Prostate gland (tissue), 2 donors: ENCODE data around the gene ZNF492. TPM values are rescaled to one million over a fixed set of nuclear protein-coding genes. Genes with fewer than 3 reads are reported as not detected.

Experiments
- DNase-seq: peaks from one replicate; pipeline ENCODE4 v3.0.0-alpha.2; 2019; ENCODE audit warnings: low spot score
- H3K27ac ChIP-seq, 2 donors: fragments of 200-600 bp; sonication (generic); 2 replicates each; pipeline ENCODE4 v1.5.1; 2017 to 2019
- H3K27me3 ChIP-seq: fragments of 200-600 bp; sonication (generic); replicated peaks from 2 replicates; pipeline ENCODE4 v1.5.1; 2019; ENCODE audit not compliant: insufficient read depth
- H3K36me3 ChIP-seq, 2 donors: fragments of 200-600 bp; sonication (generic); 1 replicate in 1 of 2; 2 replicates in 1 of 2; pipeline versions ENCODE4 v1.5.1 to v1.8.1; 2017 to 2019
- H3K4me1 ChIP-seq: fragments of 200-600 bp; sonication (generic); replicated peaks from 2 replicates; pipeline ENCODE4 v1.5.1; 2019
- H3K4me3 ChIP-seq, 2 donors: fragments of 200-600 bp; sonication (generic); 2 replicates each; pipeline ENCODE4 v1.5.1; 2017 to 2019
- H3K9me3 ChIP-seq: fragments of 200-600 bp; sonication (generic); 2 replicates; pipeline ENCODE4 v1.5.1; 2017
- CTCF ChIP-seq, 4 experiments: fragments of 200-600 bp in 2 of 4; fragments of 450-650 bp in 2 of 4; sonication (generic) in 2 of 4; IDR thresholded peaks; 1 replicate in 3 of 4; 2 replicates in 1 of 4; pipeline ENCODE4 v1.5.1; 2016 to 2019; ENCODE audit warnings: antibody characterized with exemption in 4 of 4, mild to moderate bottlenecking in 2 of 4, moderate library complexity in 2 of 4
- POLR2A ChIP-seq: fragments of 450-650 bp; IDR thresholded peaks from one replicate; pipeline ENCODE4 v1.6.1; 2016; ENCODE audit warnings: antibody characterized with exemption, mild to moderate bottlenecking
- POLR2AphosphoS5 ChIP-seq: sonication (generic); formaldehyde crosslinking; IDR thresholded peaks from one replicate; pipeline ENCODE4 v1.6.1; 2017; ENCODE audit warnings: antibody characterized with exemption
- WGBS: methylation state at CpG from one replicate; pipeline ENCODE4 v1.1.5; 2018; 5-methylcytosine and 5-hydroxymethylcytosine counted together
- intact Hi-C: fragments of 100-400 bp; cut with DNase I; formaldehyde crosslinking; loops from one replicate; pipeline ENCODE4 v1.14.2; 2022
- total RNA-seq, 2 donors: library from RNA; depleted of rRNA; stranded (reverse); fragments of >200 nt; gene quantifications; one replicate each; pipeline ENCODE4 v1.1.0, GENCODE V29; 2016

Gene ZNF492
- total RNA-seq, 2 donors from 2014 or later = 0.32 to 0.97 TPM

DNA sequence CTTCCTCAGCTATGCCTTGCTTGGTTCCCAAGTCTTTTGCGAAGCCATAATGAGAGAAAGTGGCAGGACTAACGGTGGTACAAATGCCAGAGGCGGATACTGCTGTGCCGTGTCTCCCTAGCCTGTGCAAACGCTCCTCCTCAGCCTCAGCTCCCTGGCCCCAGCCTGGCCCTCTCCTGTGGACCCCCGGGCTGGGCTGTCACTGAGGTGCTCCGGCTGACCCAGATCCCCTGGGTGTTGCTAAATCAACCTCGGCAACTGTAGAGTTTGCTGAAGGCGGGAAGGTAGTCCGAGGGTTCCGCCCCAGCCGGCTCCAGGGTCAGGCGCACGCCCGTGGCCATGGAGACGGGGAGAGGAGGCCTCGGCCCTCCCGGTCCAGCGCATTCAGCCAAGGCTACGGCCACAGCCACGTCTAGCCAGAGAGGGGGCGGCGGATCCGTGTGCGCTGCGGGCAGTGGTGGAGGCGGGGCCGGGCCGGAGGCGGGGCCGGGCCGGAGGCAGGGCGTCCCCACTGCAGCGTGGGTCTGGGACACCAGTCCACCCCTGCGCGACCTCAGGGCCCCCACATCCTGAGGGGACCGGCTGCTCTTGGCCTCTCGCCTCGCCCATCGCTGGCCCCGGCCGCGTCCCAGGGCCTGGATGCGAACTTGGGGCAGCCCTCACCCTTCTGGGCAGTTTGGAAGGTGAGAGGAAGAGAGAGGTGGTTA is 16.4 kb upstream of the ZNF492 start:
- Histone ChIP-seq H3K4me1 (no peaks in the 10 kb centered on the region), H3K4me3 (no peak overlapping the region), H3K9me3 (no peaks in the 10 kb centered on the region), H3K27ac (no peak overlapping the region), H3K36me3 (no peaks in the 10 kb centered on the region), H3K27me3 (no peaks in the 10 kb centered on the region)
- intact Hi-C loops = no loop called here
- 39% methylated on average over 32 of the region's 44 CpGs for WGBS
- TF ChIP-seq POLR2A = no peak
- no peak for TF ChIP-seq CTCF (IDR thresholded peaks at IDR 0.05)
- TF ChIP-seq POLR2AphosphoS5 = no peak
- no peak for DNase-seq

GRCh38 chr19:22619371-22619770 is 14.8 kb upstream of the ZNF492 start:
- no peak overlapping the region for H3K4me3 ChIP-seq
- 63% methylated on average over 4 of the region's 4 CpGs for WGBS
- H3K27ac ChIP-seq = no peak overlapping the region
- TF ChIP-seq POLR2AphosphoS5 = no peak
- TF ChIP-seq POLR2A = no peak
- TF ChIP-seq CTCF (IDR thresholded peaks at IDR 0.05) = no peak
- H3K4me1 ChIP-seq = no peaks in the 10 kb centered on the region
- no peak for DNase-seq
- no peaks in the 10 kb centered on the region for H3K9me3 ChIP-seq
- intact Hi-C loops = no loop called here
- H3K36me3 ChIP-seq = no peaks in the 10 kb centered on the region
- no peaks in the 10 kb centered on the region for H3K27me3 ChIP-seq

DNA sequence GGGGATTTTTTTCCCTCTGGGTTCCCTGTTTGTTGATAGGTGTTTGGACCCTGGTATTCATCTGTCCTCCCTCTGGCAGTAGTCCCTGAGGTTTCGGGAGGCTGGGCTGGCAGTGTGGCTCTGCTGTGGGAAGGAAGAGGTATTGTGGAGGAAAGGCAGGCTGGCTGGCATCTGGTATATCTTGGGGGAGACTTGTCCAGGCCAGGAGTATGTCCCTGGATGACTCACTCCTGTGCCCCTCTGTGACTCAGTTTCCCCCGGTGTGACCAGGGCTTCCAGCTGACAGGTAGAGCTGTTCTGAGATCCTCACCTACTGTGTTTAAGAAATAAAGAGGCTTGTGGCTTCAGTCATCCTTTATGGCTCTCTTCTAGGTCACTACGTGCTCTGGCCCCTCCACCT is 14.2 kb upstream of the ZNF492 start:
- no peak for TF ChIP-seq POLR2AphosphoS5
- no peak for TF ChIP-seq POLR2A
- TF ChIP-seq CTCF (IDR thresholded peaks at IDR 0.05) = no peak
- H3K36me3 ChIP-seq = no peaks in the 10 kb centered on the region
- intact Hi-C loops = no loop called here
- no peak overlapping the region for H3K27ac ChIP-seq
- WGBS = 87% methylated on average over 2 of the region's 3 CpGs
- H3K4me1 ChIP-seq = no peaks in the 10 kb centered on the region
- no peaks in the 10 kb centered on the region for H3K9me3 ChIP-seq
- no peak overlapping the region for H3K4me3 ChIP-seq
- no peaks in the 10 kb centered on the region for H3K27me3 ChIP-seq
- no peak for DNase-seq

DNA sequence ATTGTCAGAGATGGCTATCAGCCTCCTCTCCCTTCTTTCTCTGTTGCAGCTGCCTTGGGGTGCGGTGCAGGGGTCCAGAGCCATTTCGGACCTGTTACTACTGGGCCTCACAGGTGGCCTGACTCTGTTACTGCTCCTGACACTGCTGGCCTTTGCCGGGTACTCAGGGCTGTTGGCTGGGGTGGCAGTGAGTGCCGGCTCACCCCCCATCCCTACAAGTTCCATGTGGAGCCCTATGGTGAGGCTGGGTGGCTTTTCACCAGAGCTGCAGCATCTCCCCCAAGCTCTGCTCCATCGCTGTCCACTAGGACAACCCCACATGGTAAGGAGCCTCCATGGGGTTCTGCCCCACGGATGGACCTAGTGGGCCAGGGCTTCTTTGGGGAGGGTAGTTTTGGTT is 13.7 kb upstream of the ZNF492 start:
- Histone ChIP-seq H3K36me3 (no peaks in the 10 kb centered on the region), H3K27ac (no peak overlapping the region), H3K4me1 (no peaks in the 10 kb centered on the region), H3K9me3 (no peaks in the 10 kb centered on the region), H3K4me3 (no peak overlapping the region), H3K27me3 (no peaks in the 10 kb centered on the region)
- intact Hi-C loops = no loop called here
- WGBS = 98% methylated on average over 6 of the region's 6 CpGs
- TF ChIP-seq CTCF (IDR thresholded peaks at IDR 0.05) = no peak
- no peak for TF ChIP-seq POLR2A
- TF ChIP-seq POLR2AphosphoS5 = no peak
- no peak for DNase-seq

DNA sequence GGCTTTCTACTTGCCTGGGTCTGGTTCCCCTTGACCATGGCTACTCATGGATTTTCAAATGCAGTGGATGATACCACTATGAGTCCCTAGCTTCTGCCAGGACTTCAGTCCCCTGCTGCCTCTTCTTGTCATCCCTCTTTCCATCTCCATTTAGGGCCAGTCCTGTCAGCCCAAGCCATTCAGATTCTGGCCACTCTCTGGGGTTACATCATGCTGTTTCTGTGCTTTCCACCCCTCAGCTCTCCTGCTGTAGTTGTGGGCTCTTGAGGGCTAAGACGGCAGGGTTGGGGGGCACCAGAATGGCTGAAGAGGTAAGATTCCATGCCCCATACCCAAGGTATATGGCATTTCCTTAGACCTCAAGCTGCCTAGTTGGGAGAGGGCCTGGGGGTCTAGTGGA is 13.2 kb upstream of the ZNF492 start:
- intact Hi-C loops = no loop called here
- H3K27me3 ChIP-seq = no peaks in the 10 kb centered on the region
- H3K4me1 ChIP-seq = no peaks in the 10 kb centered on the region
- DNase-seq = no peak
- 95% methylated on average over 1 of the region's 1 CpG for WGBS
- H3K9me3 ChIP-seq = no peaks in the 10 kb centered on the region
- no peak overlapping the region for H3K4me3 ChIP-seq
- no peaks in the 10 kb centered on the region for H3K36me3 ChIP-seq
- H3K27ac ChIP-seq = no peak overlapping the region
- TF ChIP-seq POLR2AphosphoS5 = no peak
- TF ChIP-seq POLR2A = no peak
